Activated CD4-positive, CD25-positive, alpha-beta regulatory T cell treated with anti-CD3 and anti-CD28 coated beads, Interleukin-2, amount 50 U/mL, for 72 hours (primary cell): ENCODE measurements around the gene CIRBP.
"Not testable (repeated sequence)": the region's sequence is repeated elsewhere in the genome, so short reads cannot be mapped to it uniquely, and the experiment has no call there.

Source experiments
- DNase-seq: peaks from one replicate; pipeline ENCODE4 v3.0.0; 2021

Gene CIRBP

DNA sequence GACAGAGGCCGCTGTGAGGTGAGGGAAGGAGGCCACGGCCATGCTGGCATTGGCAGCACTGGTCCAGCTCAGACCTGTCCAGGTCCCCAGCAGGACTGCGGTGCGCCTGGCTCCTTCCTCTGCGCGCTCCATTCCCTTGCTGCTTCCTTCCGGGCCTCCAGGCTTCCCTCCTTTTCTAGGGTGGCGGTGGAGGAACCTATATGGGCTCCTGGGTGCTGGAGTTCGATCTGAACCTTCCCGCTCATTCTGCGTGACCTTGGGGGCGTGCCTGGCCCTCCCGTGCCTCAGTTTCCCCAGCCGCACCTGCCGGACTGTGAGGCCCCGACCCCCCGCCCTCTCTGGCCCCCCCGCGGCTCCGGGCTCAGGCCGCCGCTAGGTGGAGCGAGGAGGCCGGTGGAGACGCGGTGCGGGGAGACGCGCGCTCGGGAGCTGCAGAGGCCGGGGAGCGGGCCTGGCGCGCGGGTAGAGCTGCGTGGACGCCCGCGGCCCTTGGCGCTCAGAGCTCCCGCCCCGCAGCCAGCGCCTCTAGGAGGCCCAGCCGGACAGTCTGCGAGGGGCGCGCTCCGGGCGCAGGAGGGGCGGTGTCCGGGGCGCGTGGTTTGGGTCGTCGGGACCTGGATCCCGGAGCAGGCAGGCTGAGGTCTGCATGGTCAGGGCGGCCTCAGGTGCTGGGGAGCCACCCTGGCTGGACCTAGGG lies 46.5 kb downstream of the CIRBP start:
- DNase-seq: no peak

- DNase-seq: no peak
These were observed 47.3 kb downstream of the CIRBP start for GRCh38 chr19:1316466-1316865.

DNA sequence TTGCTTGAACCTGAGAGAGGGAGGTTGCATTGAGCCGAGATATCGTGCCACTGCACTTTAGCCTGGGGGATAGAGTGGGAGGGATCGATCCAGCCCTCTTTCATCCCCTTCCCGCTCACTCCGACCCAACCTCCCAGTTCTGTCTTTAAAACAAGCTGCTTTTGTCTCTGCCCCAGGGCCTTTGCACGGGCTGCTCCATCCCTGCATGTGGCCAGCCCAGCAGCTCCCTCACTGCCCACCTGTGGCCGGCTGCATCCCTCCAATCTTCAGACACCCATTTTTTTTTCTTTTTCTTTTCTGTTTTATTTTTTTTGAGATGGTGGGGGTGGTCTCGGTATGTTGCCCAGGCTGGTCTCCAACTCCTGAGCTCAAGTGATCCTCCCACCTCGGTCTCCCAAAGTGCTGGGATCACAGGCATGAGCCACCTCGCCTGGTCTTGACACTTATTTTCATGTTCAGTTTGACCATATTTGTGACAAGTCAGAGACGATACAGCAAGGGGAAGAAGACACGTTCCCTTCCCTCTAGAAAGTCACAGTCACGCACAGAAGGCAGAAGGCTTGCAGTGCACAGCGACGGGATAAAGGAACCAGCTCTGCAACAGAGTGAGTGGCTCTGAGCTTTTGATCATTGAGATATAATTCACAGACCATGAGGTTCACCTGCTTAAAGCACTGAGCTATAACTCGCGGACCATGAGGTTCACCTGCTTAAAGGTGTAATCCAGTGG lies 48.3 kb downstream of the CIRBP start:
- DNase-seq: no peak

- no peak for DNase-seq
These were observed 49.7 kb downstream of the CIRBP start for GRCh38 chr19:1318678-1319471.

DNA sequence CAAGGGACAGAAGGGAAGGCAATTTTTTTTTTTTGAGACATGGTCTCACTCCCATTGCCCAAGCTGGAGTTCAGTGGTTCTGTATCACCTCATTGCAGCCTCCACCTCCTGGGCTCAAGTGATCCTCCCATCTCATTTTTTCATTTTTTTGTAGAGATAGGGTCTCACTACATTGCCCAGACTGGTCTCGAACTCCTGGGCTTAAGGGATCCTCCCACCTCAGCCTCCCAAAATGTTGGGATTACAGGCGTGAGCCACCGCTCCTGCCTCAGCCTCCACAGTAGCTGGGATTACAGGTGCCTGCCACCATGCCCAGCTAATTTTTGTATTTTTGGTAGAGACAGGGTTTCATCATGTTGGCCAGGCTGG lies 51.1 kb downstream of the CIRBP start:
- DNase-seq: not testable (repeated sequence)

DNA sequence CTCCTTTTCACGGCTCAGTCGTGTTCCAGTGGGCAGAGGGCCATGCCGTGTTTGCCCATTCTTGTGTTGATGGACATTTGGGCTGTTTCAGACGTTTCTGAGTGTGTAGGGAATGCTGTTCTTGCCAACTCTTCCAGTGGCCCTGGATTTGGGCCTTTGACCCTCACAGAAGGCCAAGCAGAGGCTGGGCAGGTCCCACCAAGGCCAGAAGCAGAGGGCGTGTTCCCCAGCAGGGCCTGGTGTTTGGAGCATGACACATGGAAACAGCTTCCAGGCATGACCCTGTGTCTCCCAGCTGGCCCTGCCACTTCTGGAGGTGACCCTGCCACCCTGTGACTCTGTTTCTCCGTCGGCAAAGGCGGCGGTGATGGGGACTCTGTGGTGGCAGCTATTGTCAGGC lies 52.4 kb downstream of the CIRBP start:
- DNase-seq: no peak

GRCh38 chr19:1322198-1322981 lies 53.3 kb downstream of the CIRBP start:
- no peak for DNase-seq

GRCh38 chr19:1324249-1324805 lies 55.2 kb downstream of the CIRBP start:
- DNase-seq: no peak
